Measurements from ENCODE around the gene HERC5.
"Not testable (repeated sequence)": the region's sequence is repeated elsewhere in the genome, so short reads cannot be mapped to it uniquely, and the experiment has no call there.

The HERC5 gene

GRCh38 chr4:88448211-88448765 is 8.6 kb upstream of the HERC5 start:
- not testable (repeated sequence) for DNase-seq (ENCODE audit: low read depth in 2 of 2)

DNA sequence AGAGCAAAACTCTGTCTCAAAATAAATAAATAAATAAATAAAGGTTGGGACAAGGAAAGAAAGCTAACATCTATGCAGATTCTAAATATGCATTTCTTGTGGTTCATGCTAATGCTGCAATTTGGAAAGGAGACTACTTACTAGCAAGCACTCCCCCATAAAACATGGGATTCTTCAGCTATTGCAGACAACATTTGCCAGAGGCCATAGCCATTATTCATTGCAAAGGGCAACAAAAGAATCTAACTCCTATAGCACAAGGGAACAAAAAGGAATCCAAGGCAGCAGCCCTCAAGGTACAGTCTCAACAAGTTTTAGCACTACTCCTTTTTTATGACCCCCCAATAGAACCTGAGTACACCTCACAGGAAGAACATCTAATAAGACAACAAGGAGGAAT is 8.0 kb upstream of the HERC5 start:
- DNase-seq (ENCODE audit: low read depth in 2 of 2): no peak

DNA sequence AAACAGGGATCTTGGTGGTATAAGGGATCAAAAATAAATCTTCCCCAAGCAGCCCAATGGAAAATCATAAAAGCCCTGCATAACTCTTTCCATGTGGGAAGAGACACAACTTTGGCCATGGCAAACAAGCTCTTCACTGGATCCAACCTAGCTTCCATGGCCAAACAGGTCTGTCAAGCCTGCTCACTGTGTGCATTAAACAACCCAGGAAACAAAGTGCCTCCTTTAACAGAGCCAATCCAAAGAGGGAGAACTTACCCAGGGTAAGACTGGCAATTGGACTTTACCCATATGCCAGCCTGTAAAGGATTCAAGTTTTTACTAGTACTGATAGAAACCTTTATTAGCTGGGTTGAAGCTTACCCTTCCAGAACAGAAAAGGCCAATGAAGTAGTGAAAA is 7.6 kb upstream of the HERC5 start:
- DNase-seq (ENCODE audit: low read depth in 2 of 2): no peak

GRCh38 chr4:88451205-88451604 is 5.7 kb upstream of the HERC5 start:
- no peak for DNase-seq (ENCODE audit: low read depth in 2 of 2)

DNA sequence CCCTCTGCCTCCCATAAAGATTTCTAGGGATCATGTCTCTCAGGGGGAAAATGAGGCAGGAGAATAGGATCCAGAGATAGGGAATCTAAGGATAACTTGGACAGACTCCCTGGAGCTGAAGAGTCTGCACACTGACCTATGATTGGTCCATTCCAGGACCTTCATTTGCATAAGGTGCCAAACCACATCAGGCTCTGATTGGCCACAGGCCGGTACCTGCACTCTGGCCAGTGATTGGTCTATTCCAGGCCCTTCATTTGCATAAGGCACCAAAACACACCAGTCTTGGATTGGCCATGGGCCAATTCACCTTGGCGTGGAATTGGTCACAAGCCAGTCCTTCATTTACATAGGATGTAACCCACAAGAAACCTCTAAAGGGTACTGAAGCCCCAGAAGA is 4.0 kb upstream of the HERC5 start:
- no peak for DNase-seq (ENCODE audit: low read depth in 2 of 2)

DNA sequence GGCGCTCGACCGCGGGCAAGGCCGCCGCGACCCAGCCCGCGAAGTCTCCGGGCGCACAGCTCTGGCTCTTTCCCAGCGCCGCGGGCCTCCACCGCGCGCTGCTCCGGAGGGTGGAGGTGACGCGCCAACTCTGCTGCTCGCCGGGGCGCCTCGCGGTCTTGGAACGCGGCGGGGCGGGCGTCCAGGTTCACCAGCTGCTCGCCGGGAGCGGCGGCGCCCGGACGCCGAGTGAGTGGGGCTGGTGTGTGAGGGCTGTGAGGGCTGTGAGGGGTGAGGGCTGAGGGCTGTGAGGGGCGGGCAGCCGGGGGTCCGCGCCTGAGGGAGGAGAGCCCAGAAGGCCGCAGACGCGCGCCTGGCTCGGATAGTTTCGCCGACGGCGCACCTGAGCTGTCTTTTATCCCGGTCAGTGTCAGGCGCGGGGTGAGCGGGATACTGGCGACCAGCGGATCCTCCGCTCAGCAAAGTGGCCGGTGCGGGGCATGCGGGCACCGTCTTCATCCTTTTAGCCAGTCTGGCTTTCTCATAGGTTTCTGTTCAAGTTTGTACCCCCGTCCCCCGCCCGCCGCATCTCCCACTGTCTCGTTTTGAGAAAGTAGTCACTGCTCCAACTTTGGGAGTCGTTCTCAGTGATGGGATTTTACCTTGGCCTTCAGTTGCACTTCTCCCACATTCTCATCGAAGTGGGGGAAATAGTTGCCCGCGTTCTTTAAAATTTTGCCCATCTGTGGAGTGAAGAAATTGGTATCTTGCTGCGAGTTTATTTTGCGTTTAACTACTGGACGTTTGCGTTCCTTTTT is 586 bp downstream of the HERC5 start:
- no peak for DNase-seq (ENCODE audit: low read depth in 2 of 2)

DNA sequence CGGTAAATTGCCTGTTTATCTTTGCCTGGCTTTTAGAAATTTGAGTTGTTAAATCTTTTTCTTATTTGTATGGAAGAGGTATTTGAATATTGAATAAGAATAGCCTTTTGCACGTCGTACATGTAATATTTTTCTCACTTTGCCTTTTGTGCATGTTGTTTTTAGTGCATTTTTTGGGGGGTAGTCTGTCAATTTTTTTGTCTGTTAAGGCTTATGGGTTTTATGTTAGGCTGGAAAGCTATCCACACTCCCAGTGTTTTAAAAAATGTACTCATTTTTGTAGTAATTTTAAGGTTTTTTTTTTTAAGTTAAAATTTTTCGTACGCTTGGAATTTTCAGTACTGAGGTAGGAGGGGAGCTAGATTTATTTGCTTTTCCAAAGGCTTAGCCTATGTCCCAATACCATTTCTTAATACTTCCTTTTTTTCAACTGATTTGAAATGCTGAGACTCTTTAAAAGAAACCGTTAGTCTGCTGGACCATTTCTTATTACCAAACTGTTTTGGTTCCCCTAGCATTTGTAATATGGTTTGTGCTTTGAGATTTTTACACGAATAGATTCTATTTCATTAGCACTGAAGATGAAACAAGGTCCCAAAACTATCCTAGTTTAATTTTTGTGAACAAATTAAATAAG is 1.3 kb downstream of the HERC5 start:
- no peak for DNase-seq (ENCODE audit: low read depth in 2 of 2)

DNA sequence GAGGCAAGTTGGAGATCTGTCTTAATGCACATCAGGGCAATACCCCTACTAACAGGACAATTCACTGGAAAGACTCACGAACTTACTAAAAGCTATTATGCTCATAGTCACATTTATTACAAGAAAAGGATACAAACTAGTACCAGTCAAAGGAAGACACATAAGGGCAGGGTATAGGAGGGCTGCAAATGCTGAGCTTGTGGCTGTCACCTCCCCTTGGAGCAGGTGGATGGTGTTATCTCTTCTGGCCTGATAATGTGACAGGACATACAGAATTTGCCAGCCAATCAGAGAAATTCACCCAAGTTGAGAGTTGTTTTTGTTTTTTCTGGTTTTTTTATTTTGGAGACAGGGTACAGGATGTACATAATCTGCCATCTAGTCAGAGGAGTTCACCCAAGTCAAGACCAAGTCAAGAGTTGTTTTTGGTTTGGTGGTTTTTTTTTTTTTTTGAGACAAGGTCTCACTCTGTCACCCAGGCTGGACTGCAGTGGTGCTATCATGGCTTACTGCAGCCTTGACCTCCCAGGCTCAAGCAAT is 8.8 kb downstream of the HERC5 start:
- DNase-seq (ENCODE audit: low read depth in 2 of 2): no peak

- no peak for DNase-seq (ENCODE audit: low read depth in 2 of 2)
Observed at GRCh38 chr4:88467392-88467791, 10.5 kb downstream of the HERC5 start.

DNA sequence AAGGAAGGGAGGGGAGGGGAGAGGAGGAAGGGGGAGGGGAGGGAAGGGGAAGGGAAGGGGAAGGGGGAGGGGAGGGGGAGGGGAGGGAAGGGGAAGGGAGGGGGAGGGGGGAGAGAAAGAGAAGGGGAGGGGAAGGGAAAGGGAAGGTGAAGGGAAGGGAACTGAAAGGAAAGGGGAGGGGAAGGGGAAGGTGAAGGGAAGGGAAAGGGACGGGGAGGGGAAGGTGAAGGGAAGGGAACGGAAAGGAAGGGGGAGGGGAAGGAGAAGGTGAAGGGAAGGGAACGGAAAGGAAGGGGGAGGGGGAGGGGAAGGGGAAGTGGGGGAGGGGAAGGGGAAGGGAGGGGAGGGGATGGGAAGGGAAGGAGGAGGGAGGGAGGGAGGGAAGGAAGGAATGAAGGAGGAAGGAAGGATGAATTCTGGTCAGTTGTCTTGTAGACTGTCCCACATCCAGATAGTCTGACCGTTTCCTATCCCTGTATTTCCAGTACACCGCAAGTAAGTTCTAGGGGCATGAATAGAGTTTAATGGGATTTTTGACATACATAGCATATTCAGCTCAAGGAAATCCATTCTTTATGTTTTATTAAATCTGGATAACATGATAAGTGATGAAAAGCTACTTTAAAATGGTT is 20.4 kb downstream of the HERC5 start:
- DNase-seq (ENCODE audit: low read depth in 2 of 2): no peak

GRCh38 chr4:88478247-88478646 is 21.3 kb downstream of the HERC5 start:
- DNase-seq (ENCODE audit: low read depth in 2 of 2): no peak

- no peak for DNase-seq (ENCODE audit: low read depth in 2 of 2)
Observed at GRCh38 chr4:88481537-88481936, 24.6 kb downstream of the HERC5 start.

- no peak for DNase-seq (ENCODE audit: low read depth in 2 of 2)
Observed at GRCh38 chr4:88489100-88489761, 32.3 kb downstream of the HERC5 start.

- no peak for DNase-seq (ENCODE audit: low read depth in 2 of 2)
Observed at GRCh38 chr4:88497859-88498409, 41.0 kb downstream of the HERC5 start.

DNA sequence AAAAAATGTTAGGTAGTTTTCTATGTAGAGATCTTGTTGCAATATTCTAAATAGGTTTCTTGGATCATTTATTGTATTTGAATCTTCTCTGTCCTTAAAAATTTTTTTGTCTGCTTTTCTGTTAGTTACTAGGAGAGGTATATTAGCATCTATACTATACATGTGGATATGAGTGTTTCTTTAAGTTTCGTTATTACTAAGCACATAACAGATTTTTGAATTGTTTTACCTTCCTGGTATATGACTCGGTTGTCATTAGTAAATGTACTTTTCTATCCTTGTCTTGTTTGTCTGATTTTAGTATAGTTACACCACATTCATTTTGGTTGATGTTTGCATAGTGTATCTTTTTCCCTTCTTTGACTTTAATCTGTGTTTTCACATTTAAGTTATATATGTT is 46.4 kb downstream of the HERC5 start:
- DNase-seq (ENCODE audit: low read depth in 2 of 2): no peak

DNA sequence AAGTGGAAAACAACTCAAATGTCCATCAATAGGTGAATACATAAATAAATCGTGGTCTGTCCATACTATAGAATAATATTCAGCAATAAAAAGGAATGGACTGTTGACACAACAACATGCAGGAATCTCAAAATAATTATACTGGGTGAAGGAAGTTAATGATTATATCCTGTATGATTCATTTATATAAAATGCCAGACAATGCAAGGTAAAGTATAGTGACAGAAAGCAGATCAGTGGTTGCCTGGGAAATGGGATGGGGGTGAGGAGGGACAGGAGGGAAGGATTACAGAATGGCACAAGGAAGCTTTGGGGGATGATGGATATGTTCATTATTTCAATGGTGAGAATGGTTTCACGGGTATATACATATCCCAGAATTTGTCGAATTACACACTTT is 54.3 kb downstream of the HERC5 start:
- no peak for DNase-seq (ENCODE audit: low read depth in 2 of 2)

DNA sequence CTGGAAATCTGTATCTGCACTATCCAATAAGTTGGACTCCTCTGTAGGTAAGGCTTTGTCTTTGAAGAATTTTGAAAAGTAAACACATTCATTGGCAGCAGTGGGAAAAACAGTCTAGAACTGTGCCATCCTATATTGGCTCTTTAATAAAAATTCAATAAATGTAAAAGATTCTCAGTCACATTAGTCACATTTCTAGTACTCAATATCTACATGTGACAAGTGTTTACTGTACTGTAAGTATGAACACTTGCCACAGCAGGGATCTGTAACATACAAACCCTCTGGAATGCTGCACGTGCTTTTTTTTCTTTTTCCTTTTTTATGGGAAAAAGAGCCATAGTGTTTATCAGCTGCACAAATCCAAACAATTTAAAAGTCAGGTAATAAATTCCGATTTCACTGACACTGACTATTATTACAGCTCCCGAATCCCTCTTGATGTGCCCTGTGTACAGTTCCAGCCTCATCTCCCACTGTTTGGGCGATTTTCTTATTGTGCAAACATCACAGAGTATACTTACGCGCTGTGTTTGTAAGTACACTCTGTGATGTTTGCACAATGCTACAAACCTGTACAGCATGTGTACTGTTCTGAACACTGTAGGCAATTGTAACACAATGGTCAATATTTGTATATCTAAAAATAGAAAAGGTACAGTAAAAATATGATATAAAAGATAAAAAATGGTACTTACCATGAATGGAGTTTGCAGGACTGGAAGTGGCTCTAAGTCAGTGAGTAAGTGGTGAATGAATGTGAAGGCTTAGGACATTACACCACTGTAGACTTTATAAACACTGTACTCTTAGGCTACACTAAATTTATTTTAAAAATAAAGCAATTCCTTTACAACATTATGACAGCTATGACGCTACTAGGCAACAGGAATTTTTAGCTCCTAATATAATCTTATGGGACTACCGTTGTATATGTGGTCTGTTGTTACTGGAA is 57.9 kb downstream of the HERC5 start:
- no peak for DNase-seq (ENCODE audit: low read depth in 2 of 2)

DNA sequence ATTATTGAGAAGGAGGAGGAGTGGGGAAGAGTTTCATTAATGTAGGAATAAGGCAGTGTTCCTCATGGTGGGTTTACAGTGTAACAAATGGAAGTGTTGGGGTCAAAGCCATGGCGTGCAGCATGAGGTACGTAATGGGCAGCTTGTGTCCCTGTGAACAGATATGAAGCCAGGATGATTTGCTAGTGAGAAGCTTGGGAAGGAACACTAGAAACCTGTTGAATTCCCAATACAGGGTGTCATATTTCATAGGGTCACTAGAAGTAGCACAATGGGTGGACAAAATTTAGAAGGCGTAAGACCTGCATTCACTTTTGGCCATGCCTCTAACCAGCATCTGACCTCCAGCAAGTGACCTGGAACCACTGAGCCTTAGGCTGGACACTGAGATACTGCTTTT is 59.8 kb downstream of the HERC5 start:
- no peak for DNase-seq (ENCODE audit: low read depth in 2 of 2)

DNA sequence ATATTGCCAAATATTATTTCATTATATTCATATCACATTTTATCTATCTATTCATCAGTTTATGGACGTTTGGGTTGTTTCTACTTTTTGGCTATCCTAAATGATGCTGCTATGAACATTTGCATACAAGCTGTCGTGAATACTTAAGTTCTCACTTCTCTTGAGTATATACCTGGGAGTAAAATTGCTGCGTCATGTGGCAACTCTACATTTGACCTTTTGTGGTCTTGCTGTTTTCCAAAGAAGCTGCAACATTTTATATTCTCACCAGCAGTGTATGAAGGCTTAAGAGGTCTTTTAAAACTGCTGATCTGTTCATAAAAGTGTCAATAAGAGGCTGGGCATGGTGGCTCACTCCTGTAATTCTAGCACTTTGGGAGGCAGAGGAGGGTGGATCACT is 60.9 kb downstream of the HERC5 start:
- no peak for DNase-seq (ENCODE audit: low read depth in 2 of 2)

GRCh38 chr4:88518911-88519310 is 62.0 kb downstream of the HERC5 start:
- no peak for DNase-seq (ENCODE audit: low read depth in 2 of 2)
